DMS 273 treated with DMSO at 0.1 percent for 48 hours (cell line): ENCODE measurements around the gene CMC2.

Source experiments
- DNase-seq: peaks from one replicate; lab custom pipeline; 2025; lab: John Stamatoyannopoulos, UW

Gene CMC2

DNA sequence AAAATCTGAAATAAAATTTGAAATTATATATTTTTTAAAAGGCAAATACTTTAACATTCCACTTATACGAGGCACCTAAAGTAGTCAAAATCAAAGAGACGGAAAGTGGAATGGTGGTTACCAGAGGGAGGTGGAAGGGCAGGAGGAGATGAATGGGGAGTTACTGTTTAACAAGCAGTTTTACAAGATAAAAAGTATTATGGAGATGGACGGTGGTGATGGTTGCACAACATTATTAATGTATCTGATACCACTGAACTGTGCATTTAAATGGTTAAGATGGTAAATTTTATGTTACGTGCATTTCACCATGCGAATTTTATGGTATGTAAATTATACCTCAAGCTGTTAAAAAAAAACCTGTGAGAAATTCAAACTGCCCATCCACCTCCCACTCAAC is 5.4 kb downstream of the CMC2 start:
- DNase-seq, result no peak

GRCh38 chr16:81000873-81001272 is 5.8 kb downstream of the CMC2 start:
- no peak for DNase-seq

DNA sequence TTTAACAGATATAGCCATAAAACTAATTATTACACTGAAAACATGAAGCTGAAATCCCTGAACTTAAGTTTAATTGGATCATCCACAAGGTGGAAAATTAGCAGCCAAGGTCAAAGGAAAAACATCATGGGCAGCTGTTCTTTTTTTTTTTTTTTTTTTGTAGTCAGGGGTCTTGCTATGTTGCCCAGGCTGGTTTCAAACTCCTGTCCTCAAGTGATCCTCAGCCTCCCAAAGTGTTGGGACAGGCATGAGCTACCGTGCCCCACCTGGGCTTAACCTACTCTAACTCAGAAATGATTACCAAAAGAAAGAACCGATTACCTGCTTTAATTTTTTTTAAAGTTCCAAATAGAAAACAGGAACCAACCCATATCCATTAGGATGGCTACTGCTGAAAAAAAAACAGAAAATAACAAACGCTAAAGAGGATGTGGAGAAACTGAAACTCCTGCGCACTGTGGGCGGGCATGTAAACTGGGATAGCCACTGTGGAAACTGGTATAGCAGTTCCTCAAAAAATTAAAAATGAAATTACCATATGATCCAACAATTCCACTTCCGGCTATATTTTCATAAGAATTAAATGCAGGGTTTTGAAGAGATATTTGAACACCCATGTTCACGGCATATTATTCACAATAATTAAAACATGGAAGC is 8.6 kb downstream of the CMC2 start:
- DNase-seq, result no peak

DNA sequence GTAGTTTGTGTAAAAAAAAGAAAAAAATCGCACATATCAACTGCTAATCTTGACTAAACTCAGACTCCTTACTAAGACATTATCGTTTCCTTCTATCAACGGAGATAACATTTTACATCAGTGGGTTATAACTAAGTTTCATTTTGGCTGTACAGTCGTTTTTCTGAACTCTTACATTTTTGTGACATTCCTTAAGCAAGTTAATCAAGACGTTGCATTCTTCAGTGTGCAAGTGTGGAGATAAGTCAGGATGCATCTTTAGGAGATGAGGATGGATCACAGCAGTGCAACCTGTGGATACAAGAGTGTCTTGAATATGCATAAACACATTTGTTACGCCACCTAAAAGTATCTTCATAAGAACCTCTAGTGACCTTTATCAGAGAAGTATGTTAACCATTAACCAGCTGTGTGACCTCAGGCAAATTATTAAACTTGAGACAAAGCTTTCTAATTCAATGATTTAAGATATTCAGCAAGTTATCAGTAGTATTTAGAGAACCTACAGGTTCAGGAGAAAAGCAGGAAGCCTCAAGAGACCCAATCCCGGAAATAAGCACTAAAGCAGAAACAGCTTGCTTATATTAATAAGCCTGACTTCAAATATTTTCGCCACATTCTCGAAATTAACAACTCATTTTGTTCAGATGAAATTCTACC is 9.4 kb downstream of the CMC2 start:
- DNase-seq, result no peak

GRCh38 chr16:80996688-80997138 is 10.0 kb downstream of the CMC2 start:
- DNase-seq, result no peak

DNA sequence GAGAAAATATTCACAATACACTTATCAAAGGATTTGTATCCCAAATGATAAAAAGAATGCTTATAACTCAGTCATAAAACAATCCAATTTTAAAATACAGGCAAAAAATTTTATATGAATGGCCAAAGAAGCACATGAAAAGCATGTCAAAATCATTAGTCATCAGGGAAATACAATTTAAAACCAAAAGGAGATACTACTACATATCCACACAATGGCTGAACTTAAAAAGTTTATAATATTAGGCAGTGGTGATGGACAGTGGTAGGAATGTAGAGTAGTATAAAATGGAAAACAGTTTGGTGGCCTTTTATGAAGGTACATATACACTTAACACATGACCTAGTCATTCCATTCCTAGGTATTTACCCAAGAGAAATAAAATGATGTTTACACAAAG is 12.2 kb downstream of the CMC2 start:
- no peak for DNase-seq

GRCh38 chr16:80993834-80994233 is 12.9 kb downstream of the CMC2 start:
- DNase-seq, result peak; percentile 11

DNA sequence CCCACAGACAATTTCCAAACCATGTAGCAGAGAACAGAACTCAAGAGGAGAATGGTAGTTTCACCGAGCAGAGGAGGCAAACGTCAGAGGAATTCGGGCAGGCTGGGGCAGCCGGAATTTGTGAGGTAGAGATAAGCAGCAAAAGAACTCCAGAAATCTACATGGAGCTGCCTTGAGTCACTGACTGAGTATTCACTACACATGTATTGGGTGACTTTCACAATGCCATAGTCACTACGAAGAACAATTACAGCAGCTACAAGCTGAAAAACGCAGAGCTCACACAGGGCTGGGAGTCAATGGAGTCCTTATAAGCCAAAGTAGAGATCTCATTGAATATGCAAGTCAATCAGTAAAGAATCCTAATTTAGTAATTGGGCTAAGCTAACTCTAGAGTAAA is 13.4 kb downstream of the CMC2 start:
- DNase-seq, result no peak

- DNase-seq, result no peak
Measured at GRCh38 chr16:80992676-80993293, 13.9 kb downstream of the CMC2 start.

DNA sequence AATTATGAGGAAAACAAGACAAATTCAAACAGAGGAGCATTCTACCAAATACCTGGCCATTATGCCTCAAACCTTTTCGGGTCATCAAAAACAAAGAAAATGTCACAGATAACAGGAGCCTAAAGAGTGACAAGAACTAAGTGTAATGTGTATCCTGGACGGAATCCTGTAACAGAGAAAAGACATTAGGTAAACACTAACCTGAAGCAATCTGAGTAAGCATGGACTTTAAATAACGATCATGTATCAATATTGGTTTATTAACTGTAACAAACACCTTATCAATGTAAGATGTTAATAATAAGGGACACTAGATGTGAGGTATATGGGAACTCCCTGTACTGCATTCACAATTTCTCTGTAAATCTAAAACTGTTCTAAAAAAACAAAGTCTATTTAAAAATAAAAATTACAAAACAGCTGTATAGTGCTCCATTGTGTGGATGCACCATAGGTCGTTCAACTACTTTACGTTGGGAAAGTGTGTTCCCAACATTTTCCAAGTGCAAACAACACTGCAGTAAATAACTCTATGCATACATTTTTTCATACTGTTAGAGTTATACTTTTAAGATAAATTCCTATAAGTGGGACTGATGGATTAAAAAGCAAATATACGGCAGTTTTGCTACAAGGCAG is 14.8 kb downstream of the CMC2 start:
- DNase-seq, result no peak

- DNase-seq, result no peak
Measured at GRCh38 chr16:80990978-80991377, 15.7 kb downstream of the CMC2 start.

GRCh38 chr16:80990577-80990976 is 16.1 kb downstream of the CMC2 start:
- no peak for DNase-seq

- no peak for DNase-seq
Measured at GRCh38 chr16:80989801-80990200, 16.9 kb downstream of the CMC2 start.

GRCh38 chr16:80988756-80989155 is 17.9 kb downstream of the CMC2 start:
- no peak for DNase-seq

GRCh38 chr16:80986557-80986956 is 20.1 kb downstream of the CMC2 start:
- DNase-seq, result no peak

DNA sequence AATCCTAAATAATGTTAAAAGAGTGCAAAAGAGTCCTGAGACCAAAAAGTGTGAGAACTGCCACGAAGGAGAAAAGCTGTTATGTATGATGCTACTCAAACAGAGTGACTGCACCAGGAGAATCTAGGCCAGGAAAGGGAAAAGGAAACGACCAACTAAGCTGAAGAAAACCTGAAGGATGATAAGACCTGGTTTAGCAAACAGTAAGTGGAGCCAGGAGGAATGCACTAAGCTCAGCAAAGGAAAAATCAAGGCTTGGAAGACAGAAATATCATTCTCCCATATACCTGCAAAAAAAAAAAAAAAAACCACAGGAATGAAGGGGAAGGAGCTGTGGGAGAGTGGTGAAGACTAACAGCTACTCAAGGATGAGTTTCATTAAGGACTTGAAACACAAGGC is 21.1 kb downstream of the CMC2 start:
- DNase-seq, result no peak

DNA sequence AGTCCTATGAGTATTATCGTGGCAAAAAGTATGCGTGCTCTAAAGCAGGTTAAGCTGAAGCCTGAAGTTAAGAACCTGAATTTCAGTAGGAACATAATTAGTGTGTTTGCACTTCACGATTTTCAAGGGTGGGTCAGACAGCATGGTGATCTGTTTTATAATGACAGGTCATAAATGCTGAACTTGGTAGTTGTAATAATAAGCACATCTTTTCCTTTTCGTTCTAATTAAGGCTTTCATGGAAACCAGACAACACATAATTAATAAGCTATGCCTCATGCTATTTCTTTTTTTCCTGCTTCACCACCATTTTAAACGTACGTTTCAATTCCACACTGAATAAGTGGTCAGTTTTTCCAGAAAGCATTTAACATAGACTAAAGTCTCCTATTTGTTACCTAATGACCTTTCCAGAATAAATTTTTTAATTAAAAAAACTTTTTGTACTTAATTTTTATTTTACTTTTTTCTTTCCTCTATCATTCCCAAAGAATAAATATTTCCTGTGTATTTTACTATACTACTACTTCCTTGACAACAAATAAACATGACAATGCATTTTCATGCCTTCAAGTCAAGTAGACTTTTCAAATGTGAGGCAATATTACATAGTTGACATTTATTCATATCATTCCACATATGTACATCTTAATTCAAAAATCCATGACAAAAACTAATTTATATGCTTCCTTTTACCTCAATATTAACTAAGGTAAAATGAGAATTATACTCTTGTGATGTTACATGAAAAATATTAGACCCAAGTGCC is 22.4 kb downstream of the CMC2 start:
- DNase-seq, result no peak

DNA sequence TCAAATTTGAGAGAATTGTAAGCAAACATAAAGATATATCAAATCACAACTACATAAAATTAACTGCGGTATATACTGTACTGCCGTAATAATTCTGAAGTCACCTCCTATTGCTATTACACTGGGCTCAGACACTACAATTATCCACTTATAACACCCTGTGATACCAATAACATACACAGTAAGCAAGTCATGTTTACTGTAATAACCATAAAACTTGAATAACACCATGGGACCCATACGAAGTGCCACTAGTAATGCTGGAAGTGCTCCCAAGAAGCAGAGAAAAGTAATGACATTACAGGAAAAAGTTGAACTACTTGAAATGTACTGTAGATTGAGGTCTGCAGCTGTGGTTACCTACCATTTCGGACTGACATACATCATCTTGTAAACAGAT is 24.0 kb downstream of the CMC2 start:
- DNase-seq, result no peak

DNA sequence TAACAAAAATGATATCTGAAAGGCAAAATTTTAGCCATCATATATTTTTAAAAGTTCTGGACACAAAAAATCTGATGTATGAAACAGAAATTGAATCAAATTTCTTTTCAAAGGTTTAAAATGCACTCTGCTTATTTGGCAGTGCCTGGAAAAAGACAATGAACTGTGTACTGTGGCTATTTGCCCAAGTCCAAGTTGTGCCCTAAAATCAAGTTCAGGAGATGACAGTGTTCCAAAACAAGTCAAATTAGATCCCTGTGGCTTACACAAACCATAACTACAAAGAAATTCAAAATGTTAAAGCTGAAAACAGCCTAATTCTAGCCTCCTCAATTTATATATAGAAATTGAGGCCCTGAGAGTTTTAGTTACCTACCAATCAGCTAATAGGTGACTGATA is 25.6 kb downstream of the CMC2 start:
- no peak for DNase-seq

DNA sequence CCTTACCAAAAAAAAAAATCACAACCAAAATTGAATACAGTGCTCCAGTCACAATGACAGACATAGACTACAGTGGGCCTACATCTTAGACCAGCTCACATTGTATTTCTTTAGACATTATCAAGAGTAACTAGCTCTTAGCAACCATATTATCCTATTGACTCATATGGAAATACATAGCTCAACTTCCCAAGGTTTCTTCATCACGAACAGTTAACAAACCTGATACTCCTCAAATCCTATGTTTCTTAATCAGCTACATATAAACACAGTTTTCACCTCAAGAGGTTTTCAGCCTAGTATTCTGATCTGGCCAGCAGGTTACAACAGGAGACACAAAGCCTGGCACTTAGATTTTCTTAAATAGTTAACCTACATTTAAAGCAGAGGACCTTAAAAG is 29.7 kb downstream of the CMC2 start:
- DNase-seq, result no peak

DNA sequence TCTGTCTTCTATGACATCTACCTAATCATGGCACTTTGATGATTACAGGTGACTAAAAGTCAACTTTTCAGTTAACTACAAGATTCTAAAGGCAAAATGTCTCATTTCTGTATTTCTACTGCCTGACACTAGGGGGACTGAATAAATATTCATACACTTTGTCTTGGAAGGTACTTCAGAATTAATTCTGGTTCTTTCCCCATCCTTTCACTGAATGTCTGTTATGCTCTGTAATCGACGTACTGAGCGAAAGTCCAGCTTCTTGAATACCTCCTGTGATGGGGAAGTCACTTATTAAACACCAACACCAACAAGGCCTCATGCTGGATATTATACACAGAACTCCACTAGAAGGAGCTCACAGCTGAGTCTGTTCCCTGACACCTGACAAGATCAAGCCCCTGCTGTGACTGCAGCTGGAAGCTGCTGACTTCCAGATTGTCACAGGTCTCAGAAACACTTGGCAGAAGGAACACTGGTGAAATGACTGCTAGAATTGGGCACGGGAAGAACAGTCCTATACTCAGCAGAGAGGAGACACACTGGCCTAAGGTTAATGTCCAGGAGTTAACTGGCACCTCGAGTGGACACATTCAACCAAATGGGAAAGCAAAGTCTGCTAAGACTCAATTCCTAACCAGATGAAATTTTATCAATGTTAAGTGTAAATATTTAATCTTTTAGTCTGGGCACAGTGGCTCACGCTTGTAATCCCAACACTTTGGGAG is 31.9 kb downstream of the CMC2 start:
- peak; percentile 47 for DNase-seq

GRCh38 chr16:80973991-80974390 is 32.7 kb downstream of the CMC2 start:
- DNase-seq, result no peak
